ENCODE measurements around the gene SHB.

GRCh38 chr9:37906312-37907239 lies 162.5 kb downstream of the SHB start:
- TF ChIP-seq, protein P1, sequence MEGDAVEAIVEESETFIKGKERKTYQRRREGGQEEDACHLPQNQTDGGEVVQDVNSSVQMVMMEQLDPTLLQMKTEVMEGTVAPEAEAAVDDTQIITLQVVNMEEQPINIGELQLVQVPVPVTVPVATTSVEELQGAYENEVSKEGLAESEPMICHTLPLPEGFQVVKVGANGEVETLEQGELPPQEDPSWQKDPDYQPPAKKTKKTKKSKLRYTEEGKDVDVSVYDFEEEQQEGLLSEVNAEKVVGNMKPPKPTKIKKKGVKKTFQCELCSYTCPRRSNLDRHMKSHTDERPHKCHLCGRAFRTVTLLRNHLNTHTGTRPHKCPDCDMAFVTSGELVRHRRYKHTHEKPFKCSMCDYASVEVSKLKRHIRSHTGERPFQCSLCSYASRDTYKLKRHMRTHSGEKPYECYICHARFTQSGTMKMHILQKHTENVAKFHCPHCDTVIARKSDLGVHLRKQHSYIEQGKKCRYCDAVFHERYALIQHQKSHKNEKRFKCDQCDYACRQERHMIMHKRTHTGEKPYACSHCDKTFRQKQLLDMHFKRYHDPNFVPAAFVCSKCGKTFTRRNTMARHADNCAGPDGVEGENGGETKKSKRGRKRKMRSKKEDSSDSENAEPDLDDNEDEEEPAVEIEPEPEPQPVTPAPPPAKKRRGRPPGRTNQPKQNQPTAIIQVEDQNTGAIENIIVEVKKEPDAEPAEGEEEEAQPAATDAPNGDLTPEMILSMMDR (conservative IDR thresholded peaks at IDR 0.05), result no peak
- no peak for TF ChIP-seq EZH2 (IDR thresholded peaks at IDR 0.05; ENCODE audit: low read depth)
